Measurements from ENCODE around the gene LRRC46. TPM values are rescaled to one million over a fixed set of nuclear protein-coding genes. Genes with fewer than 3 reads are reported as not detected.
A peak's percentile ranks its signal among the peaks of the same experiment; 100 is the strongest.

The LRRC46 gene
- total and polyA plus RNA-seq, 2 experiments from 2014 or later, result 1.9 TPM; not detected in 1

DNA sequence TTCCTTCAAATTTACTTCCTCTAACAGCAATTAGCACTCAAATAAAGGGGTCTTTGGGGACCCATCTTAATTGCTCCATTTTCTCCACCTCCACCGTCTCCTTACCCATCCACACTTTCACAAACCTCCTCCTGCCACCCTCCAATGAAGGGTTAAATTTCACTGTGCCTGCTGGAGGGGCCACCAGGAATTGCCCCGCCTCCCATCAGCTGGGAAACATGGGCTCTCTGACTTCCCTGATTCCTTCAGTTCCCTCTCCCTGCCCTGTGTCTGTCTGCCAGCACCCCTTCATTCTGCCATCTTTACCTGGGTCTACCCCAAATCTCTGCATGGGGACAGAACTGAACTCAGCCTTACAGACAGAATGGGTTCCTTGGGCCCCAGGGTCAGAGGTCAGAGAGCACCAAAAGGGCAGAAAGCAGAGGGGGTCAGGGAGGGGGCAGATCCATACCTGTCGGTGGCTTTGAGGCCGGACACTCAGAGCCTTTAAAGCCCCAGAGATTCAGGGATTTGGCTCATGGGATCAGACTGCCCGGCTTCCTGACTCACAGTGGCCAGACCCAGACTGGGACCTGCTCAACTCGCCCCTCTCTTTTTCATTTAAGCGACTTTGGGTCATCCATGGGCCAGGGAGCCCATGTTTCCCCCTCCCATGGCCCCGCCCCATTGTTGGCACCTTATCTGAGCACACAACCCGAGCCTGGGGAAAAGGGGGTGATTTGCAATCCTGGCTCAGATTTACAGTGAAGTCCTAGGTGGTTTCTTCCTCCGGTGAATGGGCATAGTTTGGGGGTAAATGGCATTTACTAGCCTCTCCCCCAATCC, 46.9 kb downstream of the LRRC46 start:
- Histone ChIP-seq H3K27me3 (no peaks in the 10 kb centered on the region), H3K4me3 (no peak overlapping the region), H3K4me1 (ENCODE audit: low read depth) (peaks cover 19% of the 10 kb centered on the region), H3K36me3 (no peaks in the 10 kb centered on the region), H3K9me3 (ENCODE audit: low read depth) (no peaks in the 10 kb centered on the region), H3K27ac (peak overlapping the region; percentile 26)
- TF ChIP-seq, protein P1, sequence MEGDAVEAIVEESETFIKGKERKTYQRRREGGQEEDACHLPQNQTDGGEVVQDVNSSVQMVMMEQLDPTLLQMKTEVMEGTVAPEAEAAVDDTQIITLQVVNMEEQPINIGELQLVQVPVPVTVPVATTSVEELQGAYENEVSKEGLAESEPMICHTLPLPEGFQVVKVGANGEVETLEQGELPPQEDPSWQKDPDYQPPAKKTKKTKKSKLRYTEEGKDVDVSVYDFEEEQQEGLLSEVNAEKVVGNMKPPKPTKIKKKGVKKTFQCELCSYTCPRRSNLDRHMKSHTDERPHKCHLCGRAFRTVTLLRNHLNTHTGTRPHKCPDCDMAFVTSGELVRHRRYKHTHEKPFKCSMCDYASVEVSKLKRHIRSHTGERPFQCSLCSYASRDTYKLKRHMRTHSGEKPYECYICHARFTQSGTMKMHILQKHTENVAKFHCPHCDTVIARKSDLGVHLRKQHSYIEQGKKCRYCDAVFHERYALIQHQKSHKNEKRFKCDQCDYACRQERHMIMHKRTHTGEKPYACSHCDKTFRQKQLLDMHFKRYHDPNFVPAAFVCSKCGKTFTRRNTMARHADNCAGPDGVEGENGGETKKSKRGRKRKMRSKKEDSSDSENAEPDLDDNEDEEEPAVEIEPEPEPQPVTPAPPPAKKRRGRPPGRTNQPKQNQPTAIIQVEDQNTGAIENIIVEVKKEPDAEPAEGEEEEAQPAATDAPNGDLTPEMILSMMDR (IDR thresholded peaks at IDR 0.05; ENCODE audit: low read depth, low read length), result no peak
- DNase-seq (ENCODE audit: low read depth in 1 of 2, low spot score in 1 of 2), result no peak

DNA sequence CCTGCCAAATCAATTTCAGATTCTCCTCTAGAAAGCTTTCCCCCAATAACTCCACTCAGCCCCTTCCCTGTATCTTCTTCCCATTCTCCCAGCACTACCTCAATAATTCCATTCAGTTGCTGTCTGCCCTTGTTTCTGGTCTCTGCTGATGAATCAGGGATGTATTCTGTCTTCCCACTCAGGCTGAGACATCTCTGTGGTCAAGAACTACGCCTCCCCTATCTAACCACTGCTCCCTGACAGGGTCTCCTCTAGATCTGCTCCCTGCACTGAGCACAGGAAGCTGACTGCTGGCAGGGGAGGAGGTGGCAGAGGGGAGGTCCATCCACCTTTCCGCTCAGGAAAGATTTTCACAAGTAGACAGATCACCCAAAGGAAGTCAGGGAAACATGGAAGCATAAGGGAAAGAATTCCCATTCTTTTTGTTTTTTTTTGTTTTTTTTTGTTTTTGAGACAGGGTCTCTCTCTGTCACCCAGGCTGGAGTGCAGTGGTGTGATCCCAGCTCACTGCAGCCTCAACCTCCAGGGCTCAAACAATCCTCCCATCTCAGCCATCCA, 47.6 kb downstream of the LRRC46 start:
- Histone ChIP-seq H3K4me1 (ENCODE audit: low read depth) (peaks cover 22% of the 10 kb centered on the region), H3K4me3 (no peak overlapping the region), H3K27ac (peak overlapping the region; percentile 26), H3K36me3 (no peaks in the 10 kb centered on the region), H3K9me3 (ENCODE audit: low read depth) (no peaks in the 10 kb centered on the region), H3K27me3 (no peaks in the 10 kb centered on the region)
- no peak for DNase-seq (ENCODE audit: low read depth in 1 of 2, low spot score in 1 of 2)
- TF ChIP-seq, protein P1 (IDR thresholded peaks at IDR 0.05; ENCODE audit: low read depth, low read length), result no peak

DNA sequence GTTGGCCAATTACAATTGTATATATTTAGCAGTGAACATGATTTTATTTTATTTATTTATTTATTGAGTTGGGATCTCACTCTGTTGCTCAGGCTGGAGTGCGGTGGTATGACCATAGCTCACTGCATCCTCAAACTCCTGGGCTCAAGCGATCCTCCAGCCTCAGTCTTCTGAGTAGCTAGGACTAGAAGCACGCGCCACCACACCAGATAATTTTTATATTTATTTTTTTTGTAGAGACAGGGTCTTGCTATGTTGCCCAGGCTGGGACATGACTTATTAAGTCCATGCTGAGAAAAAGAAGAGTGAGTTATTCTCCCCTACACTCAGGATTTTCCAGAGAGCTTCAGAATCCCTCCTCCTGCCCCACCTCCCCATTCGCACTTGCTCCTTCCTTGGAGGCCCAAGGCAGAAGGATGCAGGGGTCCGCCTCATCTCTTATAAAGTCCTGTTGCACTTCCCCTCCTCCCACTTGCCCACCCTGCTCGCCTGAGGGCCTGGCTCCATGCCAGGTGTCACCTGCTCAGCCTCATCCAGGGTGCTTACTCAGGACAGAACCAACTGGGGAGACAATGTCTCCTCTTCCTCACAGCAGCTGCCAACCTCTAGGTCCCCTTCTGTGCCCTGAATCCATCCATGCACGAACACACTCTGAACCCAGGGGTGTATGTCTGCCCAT, 48.4 kb downstream of the LRRC46 start:
- Histone ChIP-seq H3K4me3 (no peak overlapping the region), H3K36me3 (no peaks in the 10 kb centered on the region), H3K27me3 (no peaks in the 10 kb centered on the region), H3K27ac (no peak overlapping the region), H3K4me1 (ENCODE audit: low read depth) (peaks cover 30% of the 10 kb centered on the region), H3K9me3 (ENCODE audit: low read depth) (no peaks in the 10 kb centered on the region)
- DNase-seq (ENCODE audit: low read depth in 1 of 2, low spot score in 1 of 2), result no peak
- TF ChIP-seq, protein P1 (IDR thresholded peaks at IDR 0.05; ENCODE audit: low read depth, low read length), result no peak

DNA sequence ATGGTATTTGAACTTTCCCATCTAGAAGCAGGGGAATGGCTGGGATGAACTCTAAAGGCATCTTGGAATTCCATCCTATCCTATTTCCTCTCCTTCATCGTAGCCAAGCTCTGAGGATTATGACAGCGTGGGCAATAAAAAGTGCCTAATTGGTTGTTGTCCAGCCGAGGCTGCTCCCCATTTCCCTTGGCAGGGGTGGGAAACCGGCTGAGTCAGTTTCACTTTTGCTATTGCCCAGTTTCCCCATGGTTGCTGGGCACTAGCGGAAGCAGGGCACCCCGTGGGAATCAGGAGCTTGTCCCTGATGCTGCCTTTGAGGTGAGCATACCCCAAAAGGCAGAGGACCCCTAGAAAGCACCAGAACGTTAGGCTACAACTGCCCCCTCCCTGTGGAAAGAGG, 50.8 kb downstream of the LRRC46 start:
- no peak overlapping the region for H3K4me3 ChIP-seq
- H3K9me3 ChIP-seq (ENCODE audit: low read depth), result no peaks in the 10 kb centered on the region
- no peaks in the 10 kb centered on the region for H3K27me3 ChIP-seq
- H3K27ac ChIP-seq, result no peak overlapping the region
- TF ChIP-seq, protein P1 (IDR thresholded peaks at IDR 0.05; ENCODE audit: low read depth, low read length), result no peak
- no peaks in the 10 kb centered on the region for H3K36me3 ChIP-seq
- no peak for DNase-seq (ENCODE audit: low read depth in 1 of 2, low spot score in 1 of 2)
- H3K4me1 ChIP-seq (ENCODE audit: low read depth), result peaks cover 32% of the 10 kb centered on the region

DNA sequence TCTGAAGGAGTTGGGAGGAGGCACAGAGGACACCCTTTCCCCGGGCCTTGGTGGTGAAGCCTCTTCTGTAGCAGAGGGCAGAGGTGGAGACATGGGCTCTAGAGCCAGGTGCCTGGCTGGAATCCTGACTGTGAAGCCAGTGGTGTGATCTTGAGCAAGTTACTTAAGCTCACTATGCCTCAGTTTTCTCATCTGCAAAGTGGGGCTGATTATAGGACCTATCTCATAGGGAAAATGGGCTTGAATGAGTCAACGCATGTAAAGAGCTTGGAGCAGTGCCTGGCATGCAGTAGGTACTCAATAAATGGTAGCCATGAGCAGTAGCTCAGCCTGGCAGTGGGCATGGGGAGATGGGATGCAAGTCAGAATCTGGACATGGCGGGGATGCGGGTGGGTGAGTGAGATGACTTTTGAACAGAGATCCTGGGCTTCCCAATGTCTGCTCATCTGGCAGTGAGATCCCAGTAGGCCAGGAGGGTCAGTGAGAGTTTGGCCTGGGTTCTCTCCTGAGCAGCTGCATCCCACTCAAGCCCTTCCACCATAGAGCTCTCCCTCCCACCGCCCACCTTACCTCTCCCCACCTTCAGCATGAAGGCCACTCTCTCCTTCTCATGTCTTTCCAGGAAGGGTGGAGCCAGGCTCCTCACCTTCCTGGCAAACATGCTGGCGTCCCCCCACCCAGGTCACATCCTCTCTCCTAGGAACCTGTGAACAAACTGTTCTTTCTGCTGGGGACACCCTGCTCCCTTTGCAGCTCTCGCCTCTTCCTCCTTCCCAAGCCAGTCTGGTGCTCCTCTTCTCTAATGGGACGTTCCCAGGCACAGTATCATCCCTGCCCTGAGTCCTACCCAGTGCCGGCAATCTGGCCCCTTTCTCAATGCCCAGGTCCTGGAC, 51.5 kb downstream of the LRRC46 start:
- no peak overlapping the region for H3K27ac ChIP-seq
- no peak overlapping the region for H3K4me3 ChIP-seq
- no peaks in the 10 kb centered on the region for H3K36me3 ChIP-seq
- TF ChIP-seq, protein P1 (IDR thresholded peaks at IDR 0.05; ENCODE audit: low read depth, low read length), result no peak
- no peaks in the 10 kb centered on the region for H3K27me3 ChIP-seq
- H3K4me1 ChIP-seq (ENCODE audit: low read depth), result peaks cover 25% of the 10 kb centered on the region
- DNase-seq (ENCODE audit: low read depth in 1 of 2, low spot score in 1 of 2), result no peak
- no peaks in the 10 kb centered on the region for H3K9me3 ChIP-seq (ENCODE audit: low read depth)
